HG03432 (cell line): ENCODE data around the gene AMOTL2.

ENCODE experiments used
- ATAC-seq: cut with Tn5 transposase; IDR thresholded peaks from one replicate; pipeline ENCODE4 v1.9.1; 2021; ENCODE audit warnings: mild to moderate bottlenecking, moderate library complexity; ENCODE audit not compliant: unreplicated experiment

The AMOTL2 gene

DNA sequence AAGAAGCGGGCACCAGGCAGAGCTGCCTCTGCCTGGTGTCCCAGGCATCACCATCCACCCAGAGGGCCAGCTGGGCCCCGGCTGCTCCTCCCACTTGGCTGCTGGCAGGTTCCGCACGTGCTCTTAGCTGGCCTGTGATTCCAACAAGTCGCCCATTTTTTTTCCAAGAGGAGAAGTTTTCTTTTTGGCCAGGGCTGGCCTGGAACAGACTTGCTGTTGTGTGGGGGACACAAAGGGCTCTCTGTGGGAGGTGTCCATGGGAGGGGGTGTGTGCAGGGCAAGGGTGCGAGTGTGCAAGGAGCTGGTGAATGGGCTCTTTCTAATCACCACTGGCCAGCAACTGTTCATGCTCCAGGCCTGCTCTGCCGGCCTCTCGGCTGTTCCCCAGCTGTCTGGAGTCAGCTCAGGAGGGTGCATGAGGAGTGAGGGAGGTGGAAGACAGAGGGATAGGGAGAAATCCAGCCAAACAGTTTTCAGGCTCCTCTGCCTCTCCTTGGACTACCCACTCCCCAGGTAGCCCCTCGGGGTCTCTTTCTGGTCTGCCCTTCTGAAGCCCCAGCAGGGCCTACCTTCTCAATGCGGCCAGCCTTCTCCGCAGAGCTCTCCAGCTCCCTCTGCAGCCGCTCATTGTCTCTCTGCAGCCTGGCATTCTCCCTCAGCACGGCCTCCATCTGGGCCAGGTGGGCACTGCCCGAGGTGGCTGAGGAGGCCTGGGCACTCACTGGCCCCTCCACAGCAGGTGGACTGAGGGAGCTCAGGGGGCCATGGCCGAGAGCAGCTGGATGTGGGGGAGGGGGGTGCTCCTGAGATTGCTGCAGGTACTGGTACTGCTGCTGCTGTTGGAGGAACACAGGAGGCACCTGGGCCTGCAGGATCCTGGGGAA is 7.1 kb downstream of the AMOTL2 start:
- ATAC-seq, result no peak

DNA sequence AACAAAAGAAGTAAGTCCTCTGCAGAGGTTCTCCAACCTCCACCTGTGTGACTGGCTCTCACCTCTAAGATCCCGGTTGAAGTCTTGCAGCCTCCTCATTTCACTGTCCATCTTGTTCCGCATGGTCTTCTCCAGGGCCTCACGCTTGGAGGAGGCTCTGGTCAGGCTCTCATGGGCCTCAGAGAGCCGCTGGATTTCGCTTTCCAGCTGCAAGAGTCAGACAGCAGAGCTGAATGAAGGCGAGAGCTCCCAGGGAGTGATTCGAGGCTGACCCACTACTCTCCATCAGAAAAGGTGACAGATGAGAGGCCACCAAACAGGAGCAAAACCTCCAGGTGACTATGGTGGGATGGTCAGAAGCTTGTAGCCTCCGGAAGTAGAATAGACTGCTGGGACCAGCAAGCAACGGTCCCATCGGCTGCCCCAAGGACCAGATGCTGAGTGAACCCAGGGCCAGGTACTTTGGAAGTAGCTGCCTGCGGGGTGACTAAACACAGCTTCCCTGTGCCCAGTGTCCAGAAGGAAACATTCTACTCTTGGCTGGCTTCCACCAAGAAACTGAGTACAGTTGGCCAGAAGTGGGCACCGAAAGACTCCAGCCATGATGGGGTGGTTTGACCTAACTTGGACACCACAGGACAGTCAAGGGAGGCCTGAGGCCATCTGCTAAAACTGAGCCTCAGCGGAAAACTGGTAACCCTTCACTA is 7.9 kb downstream of the AMOTL2 start:
- ATAC-seq, result no peak

DNA sequence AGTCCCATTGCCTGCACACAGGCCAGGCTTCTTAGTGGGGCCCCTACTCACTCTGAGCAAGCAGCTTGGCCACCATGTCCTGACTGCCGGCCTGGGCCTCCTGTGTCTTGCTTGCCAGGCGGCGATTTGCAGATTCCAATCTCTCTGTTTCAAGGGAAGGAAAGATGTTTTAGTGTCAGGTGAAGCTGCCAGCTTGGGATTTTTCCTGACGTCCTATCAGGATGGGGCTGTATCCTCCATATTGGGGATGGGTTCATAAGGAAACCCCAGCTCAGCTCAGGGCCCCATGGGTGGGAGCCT is 8.5 kb downstream of the AMOTL2 start:
- no peak for ATAC-seq

DNA sequence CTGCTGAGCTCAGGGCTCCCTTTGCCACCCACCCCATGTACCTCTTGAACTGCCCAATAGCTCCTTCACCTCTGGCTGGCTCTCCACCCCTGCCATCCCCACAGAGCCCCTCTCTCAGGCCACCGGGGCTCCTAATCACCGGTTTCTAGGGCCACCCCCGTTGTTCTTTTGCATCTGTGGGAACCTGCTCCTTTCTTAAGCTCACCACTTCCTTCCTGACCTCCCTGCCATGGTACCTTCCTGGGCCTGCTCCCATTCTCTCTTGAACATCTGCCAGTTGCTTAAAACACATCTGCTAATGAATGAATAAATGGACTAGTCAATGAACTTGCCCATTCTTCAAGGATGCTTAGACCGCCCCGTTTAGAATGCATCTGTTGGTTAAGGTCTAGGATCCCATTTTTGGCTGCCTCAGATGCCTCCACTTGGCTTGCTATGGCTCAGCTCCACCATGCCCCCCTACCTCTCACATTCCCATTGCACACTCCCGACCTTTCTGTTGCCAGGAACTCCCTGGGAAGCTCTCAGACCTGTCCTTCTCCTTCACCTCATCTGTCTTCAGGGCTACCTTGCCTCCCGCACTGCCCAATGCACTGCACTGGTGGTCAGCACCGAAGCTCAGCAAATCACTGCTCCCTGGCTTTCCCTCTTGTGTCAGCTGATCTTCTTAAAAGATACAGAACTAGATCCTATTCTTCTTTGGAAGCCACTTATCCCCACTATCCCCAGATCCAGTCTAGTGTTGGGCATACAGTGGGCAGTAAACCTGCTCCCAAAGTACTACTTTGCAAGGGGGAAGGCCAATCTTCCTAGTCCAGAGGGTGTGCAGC is 9.1 kb downstream of the AMOTL2 start:
- ATAC-seq, result no peak

GRCh38 chr3:134364061-134364935 is 9.9 kb downstream of the AMOTL2 start:
- no peak for ATAC-seq

DNA sequence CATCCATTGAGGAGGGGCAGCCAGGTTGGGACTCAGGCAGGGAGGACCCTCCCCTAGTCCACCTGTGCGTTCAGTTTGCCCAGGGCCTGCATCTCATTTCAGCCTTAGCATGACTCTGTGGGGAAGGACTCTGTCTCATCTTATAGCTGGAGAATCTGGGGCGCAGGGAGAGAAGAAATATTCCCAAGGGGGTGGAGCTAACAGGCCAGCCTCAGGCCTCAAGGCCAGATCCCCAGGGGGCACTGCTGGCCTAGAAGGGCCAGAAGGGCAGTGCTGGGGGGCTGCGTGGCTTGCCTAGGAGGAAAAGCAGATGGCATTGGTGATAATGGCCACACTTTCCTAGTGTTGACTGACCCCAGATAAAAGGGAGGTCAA is 10.9 kb downstream of the AMOTL2 start:
- no peak for ATAC-seq

GRCh38 chr3:134362670-134363380 is 11.4 kb downstream of the AMOTL2 start:
- ATAC-seq, result no peak

GRCh38 chr3:134362221-134362620 is 12.0 kb downstream of the AMOTL2 start:
- ATAC-seq, result no peak

- no peak for ATAC-seq
Observed at GRCh38 chr3:134361162-134361835, 12.9 kb downstream of the AMOTL2 start.

DNA sequence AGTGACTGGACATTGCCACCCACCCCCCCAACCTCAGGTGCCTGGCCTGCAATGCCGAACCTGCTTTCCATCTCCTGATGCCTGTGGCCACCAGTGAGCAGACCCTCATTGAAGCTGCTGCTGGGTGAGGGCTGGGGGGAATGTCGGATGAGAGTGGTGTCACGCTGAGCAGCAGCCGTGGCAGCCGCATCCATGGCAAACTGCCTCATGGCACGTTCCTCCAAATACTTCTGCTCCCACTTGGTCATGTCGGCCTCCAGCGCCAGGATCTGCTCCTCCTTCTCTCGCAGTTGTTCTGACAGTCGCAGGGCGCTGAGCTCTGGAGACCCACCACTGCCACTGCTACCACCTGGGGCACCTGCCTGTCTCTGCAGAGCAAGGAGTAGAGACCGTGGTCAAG is 14.2 kb downstream of the AMOTL2 start:
- ATAC-seq, result no peak

DNA sequence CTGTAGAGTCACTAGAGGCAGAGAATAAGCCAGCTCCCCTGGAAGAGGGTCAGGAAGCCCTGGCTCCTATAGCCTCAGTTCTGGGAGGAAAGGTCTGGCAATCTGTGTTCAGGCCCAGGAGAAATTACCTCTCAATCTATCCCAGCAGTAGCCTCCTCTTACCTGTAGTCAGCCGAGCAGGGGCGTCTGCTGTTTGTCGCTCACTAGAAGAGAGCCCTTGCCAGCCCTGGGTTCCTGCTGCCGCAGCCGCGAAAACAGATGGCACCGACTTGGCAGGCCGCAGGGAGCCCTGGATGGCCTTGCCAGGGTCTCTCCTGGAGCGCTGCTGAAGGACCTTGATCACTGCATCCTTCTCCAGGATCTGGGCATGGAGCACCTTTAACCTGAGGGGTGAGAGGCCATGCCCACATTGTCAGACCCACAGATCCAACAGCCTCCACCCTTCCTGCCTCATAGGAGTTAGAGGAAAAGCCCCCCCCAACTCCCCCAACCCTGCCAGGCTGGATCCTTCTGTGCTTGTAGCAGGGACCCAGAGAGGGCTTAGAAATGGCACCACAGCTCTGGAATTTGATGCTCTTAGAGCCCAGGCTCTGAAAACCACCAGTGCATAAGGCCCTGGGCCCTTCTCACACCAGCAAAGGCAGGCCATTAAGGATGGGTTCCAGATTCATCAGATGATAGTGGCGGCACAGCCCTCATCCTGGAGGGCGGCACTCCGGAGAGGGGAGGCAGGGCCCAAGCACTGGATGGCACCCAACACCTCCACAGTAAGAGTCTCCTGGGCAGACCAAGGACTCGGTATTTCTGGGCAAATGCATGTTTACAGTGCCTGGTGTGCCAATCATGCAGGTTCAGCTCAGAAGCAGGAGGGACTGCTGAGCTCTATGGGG is 14.9 kb downstream of the AMOTL2 start:
- no peak for ATAC-seq

DNA sequence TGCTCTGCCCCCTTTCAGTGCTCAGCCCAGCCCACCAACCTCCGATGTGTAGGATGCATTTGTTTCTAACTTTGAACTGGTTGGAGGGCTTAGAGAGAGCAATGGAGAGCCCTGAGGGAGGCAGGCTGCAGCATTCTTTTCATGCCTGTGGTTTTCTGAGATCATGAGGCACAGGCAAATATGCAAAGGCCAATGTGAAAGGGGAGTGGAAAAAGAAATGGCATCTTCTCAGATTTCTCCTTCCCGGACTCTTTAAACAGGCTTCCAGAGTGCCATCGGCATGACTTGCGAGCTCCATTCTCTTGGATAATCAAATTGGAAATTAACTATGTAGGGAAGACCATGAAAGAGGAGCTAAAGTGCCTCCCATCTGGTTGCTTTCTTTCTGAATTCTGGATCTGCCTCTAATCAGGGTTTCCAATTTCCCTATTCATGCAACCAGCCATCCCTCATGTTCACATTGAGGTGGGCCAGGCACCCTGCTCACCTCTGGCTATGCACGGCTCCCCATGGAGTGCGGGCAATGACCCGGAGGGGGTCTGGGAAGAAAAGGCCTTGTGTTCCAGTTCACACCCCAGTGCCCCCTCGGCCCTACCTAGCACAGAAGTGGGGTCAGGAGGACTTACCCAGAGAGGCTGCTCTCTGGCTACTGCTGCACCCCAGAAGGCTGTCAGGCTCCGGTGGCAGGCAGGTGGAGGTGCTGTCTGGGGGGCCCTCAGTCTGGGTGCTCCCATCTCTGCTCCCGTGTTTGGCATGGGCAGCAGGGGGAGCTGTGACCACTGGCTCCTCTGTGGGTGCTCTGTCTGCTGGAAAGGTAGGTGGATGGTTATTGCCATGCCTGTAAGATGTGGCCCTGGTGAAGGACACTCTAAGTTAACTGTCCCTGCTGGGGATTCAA is 16.1 kb downstream of the AMOTL2 start:
- ATAC-seq, result no peak

- no peak for ATAC-seq
Observed at GRCh38 chr3:134357261-134357913, 16.9 kb downstream of the AMOTL2 start.

DNA sequence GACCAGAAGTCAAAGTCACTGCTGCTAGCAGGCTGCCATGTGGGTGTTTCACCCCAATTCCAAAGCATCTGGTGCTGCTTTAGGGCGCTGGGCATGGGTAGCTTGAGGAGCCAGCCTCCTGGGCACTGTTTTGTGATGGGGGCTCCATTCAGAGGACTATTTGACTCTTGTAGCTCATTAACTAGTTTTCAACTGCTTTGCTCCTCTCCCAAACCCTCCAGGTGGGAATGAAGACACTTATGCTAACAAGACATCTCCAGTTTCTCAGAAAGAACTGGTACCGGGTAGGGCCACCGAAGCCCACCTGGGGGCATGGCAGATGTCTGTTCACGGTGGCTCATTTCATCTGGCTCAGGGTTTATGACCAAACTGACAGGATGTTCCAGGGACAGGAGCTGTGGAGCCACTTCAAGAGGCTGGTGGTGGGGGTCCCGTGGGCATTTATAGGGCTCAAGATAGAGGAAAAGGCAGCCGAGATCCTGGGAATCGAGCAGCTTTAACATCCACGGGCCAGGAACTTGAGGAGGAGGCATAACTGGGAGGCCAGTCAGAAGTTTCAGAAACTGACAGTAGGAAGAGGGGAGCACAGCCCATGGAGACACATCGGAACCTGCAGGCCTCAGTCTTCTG is 17.7 kb downstream of the AMOTL2 start:
- no peak for ATAC-seq

- ATAC-seq, result no peak
Observed at GRCh38 chr3:134355416-134355815, 18.8 kb downstream of the AMOTL2 start.

DNA sequence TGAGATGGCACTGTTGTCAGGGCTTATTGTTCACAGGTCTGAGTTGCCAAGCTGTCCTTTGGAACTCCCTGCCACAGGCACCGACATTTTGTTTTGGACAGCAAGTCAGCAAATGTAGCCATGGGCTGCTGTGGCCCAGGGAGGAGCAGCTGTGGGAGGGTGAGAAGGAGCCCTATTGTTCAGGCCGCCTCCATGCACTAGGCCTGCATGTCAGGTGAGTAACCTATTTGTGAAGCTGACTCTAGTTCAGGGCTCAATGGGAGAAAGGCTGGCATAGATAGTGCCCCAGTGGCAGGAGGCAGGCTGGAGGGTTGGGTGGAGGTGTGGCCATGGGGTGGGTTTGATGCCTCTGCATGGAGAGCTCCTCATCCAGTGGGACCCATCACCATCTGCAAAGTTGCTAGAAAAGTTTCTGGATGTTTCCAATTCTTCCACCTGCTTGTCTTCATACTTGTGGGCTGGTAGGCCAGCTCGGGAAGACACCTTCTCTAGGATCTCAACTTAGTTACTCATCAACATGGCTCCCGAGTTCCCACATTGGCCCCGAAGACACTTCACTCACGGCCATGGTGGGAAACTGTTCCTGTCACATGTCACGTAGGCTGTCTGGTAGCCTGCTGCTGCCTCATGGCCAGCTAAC is 19.5 kb downstream of the AMOTL2 start:
- ATAC-seq, result no peak
